Keratinocyte (primary cell): Measurements from ENCODE around the gene DAPL1. TPM values are rescaled to one million over a fixed set of nuclear protein-coding genes. Genes with fewer than 3 reads are reported as not detected.

ENCODE experiments used
- DNase-seq: peaks from one replicate; pipeline ENCODE4 v3.0.0-alpha.2; 2011; ENCODE audit warnings: low read depth, missing footprints, low spot score
- FAIRE-seq: peaks from 2 replicates; lab custom pipeline; 2011; peaks lifted over from hg19 to GRCh38; lab: Jason Lieb, UNC
- H2AFZ ChIP-seq: 2 replicates; pipeline ENCODE4 v1.6.0; 2012; ENCODE audit warnings: low read length, control low read depth, inconsistent platforms; ENCODE audit not compliant: control insufficient read depth
- H3K27ac ChIP-seq: 2 replicates; pipeline ENCODE4 v1.5.1; 2011; ENCODE audit warnings: low read length; ENCODE audit not compliant: control insufficient read depth, insufficient read depth
- H3K27me3 ChIP-seq: 3 replicates; pipeline ENCODE4 v1.6.0; 2011; ENCODE audit warnings: low read length; ENCODE audit not compliant: control insufficient read depth, insufficient read depth; ENCODE audit errors: extremely low read depth
- H3K36me3 ChIP-seq, 2 experiments: 2 replicates in 1 of 2; 3 replicates in 1 of 2; pipeline ENCODE4 v1.5.1; 2011; ENCODE audit warnings: low read length in 2 of 2, mild to moderate bottlenecking in 1 of 2; ENCODE audit not compliant: control insufficient read depth in 2 of 2, insufficient read depth in 2 of 2; ENCODE audit errors: extremely low read depth in 1 of 2
- H3K4me1 ChIP-seq: 3 replicates; pipeline ENCODE4 v1.5.1; 2011; ENCODE audit warnings: low read length; ENCODE audit not compliant: control insufficient read depth, insufficient read depth; ENCODE audit errors: extremely low read depth
- H3K4me2 ChIP-seq: 3 replicates; pipeline ENCODE4 v1.6.0; 2011; ENCODE audit warnings: low read depth, low read length; ENCODE audit not compliant: control insufficient read depth, insufficient read depth; ENCODE audit errors: extremely low read depth
- H3K4me3 ChIP-seq, 3 experiments: fragments of 200-600 bp in 1 of 3; sonication (generic) in 1 of 3; 2 replicates in 2 of 3; 3 replicates in 1 of 3; pipeline ENCODE4 v1.5.1; 2011 to 2016; ENCODE audit warnings: low read length in 3 of 3, mild to moderate bottlenecking in 3 of 3, control low read depth in 2 of 3, inconsistent platforms in 1 of 3, low read depth in 1 of 3, mixed read lengths in 1 of 3, mixed run types in 1 of 3, moderate library complexity in 1 of 3; ENCODE audit not compliant: control insufficient read depth in 2 of 3, insufficient read depth in 2 of 3; ENCODE audit errors: extremely low read depth in 1 of 3
- H3K79me2 ChIP-seq: 2 replicates; pipeline ENCODE4 v1.6.0; 2012; ENCODE audit warnings: low read length; ENCODE audit not compliant: control insufficient read depth, insufficient read depth
- H3K9ac ChIP-seq: 3 replicates; pipeline ENCODE4 v1.6.0; 2011; ENCODE audit warnings: low read length; ENCODE audit not compliant: control insufficient read depth, insufficient read depth; ENCODE audit errors: extremely low read depth
- H3K9me1 ChIP-seq: 3 replicates; pipeline ENCODE4 v1.6.0; 2011; ENCODE audit warnings: low read length; ENCODE audit not compliant: control insufficient read depth, insufficient read depth; ENCODE audit errors: extremely low read depth
- H3K9me3 ChIP-seq: 2 replicates; pipeline ENCODE4 v1.5.1; 2012; ENCODE audit warnings: low read depth, low read length; ENCODE audit not compliant: control insufficient read depth
- H4K20me1 ChIP-seq: 3 replicates; pipeline ENCODE4 v1.6.0; 2011; ENCODE audit warnings: low read length; ENCODE audit not compliant: control insufficient read depth, insufficient read depth; ENCODE audit errors: extremely low read depth
- CTCF ChIP-seq, 3 experiments: IDR thresholded peaks in 1 of 3; conservative IDR thresholded peaks in 1 of 3; optimal IDR thresholded peaks in 1 of 3; 2 replicates in 2 of 3; 3 replicates in 1 of 3; pipeline versions ENCODE3 to v1.5.1; 2011; ENCODE audit warnings: low read length in 3 of 3, mild to moderate bottlenecking in 3 of 3, moderate library complexity in 2 of 3, control low read depth in 1 of 3, inconsistent platforms in 1 of 3; ENCODE audit not compliant: insufficient read depth in 2 of 3; ENCODE audit errors: extremely low read depth in 1 of 3
- EZH2 ChIP-seq: IDR thresholded peaks from one replicate; pipeline ENCODE4 v1.6.1; 2012; ENCODE audit warnings: inconsistent platforms, mild to moderate bottlenecking, low read length, moderate library complexity
- dilution Hi-C: fragments of 300-500 bp; cut with MboI; formaldehyde crosslinking; loops from one replicate; pipeline ENCODE4 v1.7.0; 2020; ENCODE audit warnings: low sequenced_read_pairs; ENCODE audit not compliant: extremely low pct_ligation_motif_present
- polyA plus RNA-seq, 5 experiments: library from polyadenylated mRNA; depleted of rRNA in 3 of 5; stranded (reverse) in 3 of 5; stranded (forward) in 1 of 5; unstranded in 1 of 5; fragments of >200 nt; gene quantifications; 1 replicate in 1 of 5; 2 replicates in 3 of 5; 3 replicates in 1 of 5; pipeline versions ENCODE4 v1.2.1 to v1.2.3, GENCODE V29; 2011 to 2012; ENCODE audit warnings: missing spikeins in 2 of 5, low read depth in 1 of 5, low replicate concordance in 1 of 5

Gene DAPL1
- polyA plus RNA-seq, 1 donor (not counting 4 experiments of a cell fraction or from before 2014, with no cell fraction given), result 4.8 TPM

- FAIRE-seq, result peak; percentile 86
- H3K36me3 ChIP-seq, result no peaks in the 10 kb centered on the region
- H3K4me3 ChIP-seq, result no peak overlapping the region
- peak overlapping the region; percentile 51 for H3K27ac ChIP-seq
- no peaks in the 10 kb centered on the region for H3K9me3 ChIP-seq
- dilution Hi-C loops, result no loop called here
- no peaks in the 10 kb centered on the region for H4K20me1 ChIP-seq
- H3K4me2 ChIP-seq, result peak overlapping the region; percentile 25
- H3K9me1 ChIP-seq, result no peaks in the 10 kb centered on the region
- TF ChIP-seq CTCF (optimal IDR thresholded peaks at IDR 0.05 in 1 of 3, IDR thresholded peaks at IDR 0.05 in 1 of 3, conservative IDR thresholded peaks at IDR 0.05 in 1 of 3; ENCODE audit: extremely low read depth in 1 of 3, insufficient read depth in 2 of 3, low read length in 3 of 3), result no peak
- TF ChIP-seq EZH2, result no peak
- H3K4me1 ChIP-seq, result peaks cover 42% of the 10 kb centered on the region
- DNase-seq, result no peak
- peak overlapping the region; percentile 34 for H3K9ac ChIP-seq
- no peaks in the 10 kb centered on the region for H3K27me3 ChIP-seq
- peak overlapping the region; percentile 30 for H2AFZ ChIP-seq
- no peaks in the 10 kb centered on the region for H3K79me2 ChIP-seq
Observed at GRCh38 chr2:158781353-158781961, 13.7 kb upstream of the DAPL1 start.

- TF ChIP-seq EZH2, result no peak
- no peak for TF ChIP-seq CTCF (optimal IDR thresholded peaks at IDR 0.05 in 1 of 3, IDR thresholded peaks at IDR 0.05 in 1 of 3, conservative IDR thresholded peaks at IDR 0.05 in 1 of 3; ENCODE audit: extremely low read depth in 1 of 3, insufficient read depth in 2 of 3, low read length in 3 of 3)
- FAIRE-seq (no peak), DNase-seq (no peak)
- no peaks in the 10 kb centered on the region for H3K36me3 ChIP-seq
- no peak overlapping the region for H3K4me3 ChIP-seq
- peaks cover 42% of the 10 kb centered on the region for H3K4me1 ChIP-seq
- peak overlapping the region; percentile 4 for H2AFZ ChIP-seq
- dilution Hi-C loops, result no loop called here
- H3K27me3 ChIP-seq, result no peaks in the 10 kb centered on the region
- no peak overlapping the region for H3K9ac ChIP-seq
- peak overlapping the region; percentile 37 for H3K4me2 ChIP-seq
- H3K27ac ChIP-seq, result peak overlapping the region; percentile 51
- H3K9me1 ChIP-seq, result no peaks in the 10 kb centered on the region
- no peaks in the 10 kb centered on the region for H3K9me3 ChIP-seq
- no peaks in the 10 kb centered on the region for H4K20me1 ChIP-seq
- no peaks in the 10 kb centered on the region for H3K79me2 ChIP-seq
Observed at GRCh38 chr2:158782136-158782535, 13.0 kb upstream of the DAPL1 start.
